MM.1S (cell line): Measurements from ENCODE around the gene TMEM45B.

ENCODE experiments used
- EZH2 ChIP-seq: fragments of 300-600 bp; sonication (generic); optimal IDR thresholded peaks from 2 replicates; pipeline ENCODE3; 2017; ENCODE audit warnings: low read depth, mild to moderate bottlenecking, antibody characterized with exemption, low read length, mixed read lengths
- EZH2phosphoT487 ChIP-seq: fragments of 300-600 bp; sonication (generic); IDR thresholded peaks from 2 replicates; pipeline ENCODE4 v1.6.1; 2018; ENCODE audit warnings: antibody characterized with exemption, low read length
- TF ChIP-seq, protein P1 (sequence below): fragments of 300-600 bp; sonication (generic); IDR thresholded peaks from 2 replicates; pipeline ENCODE4 v1.5.1; 2016; ENCODE audit warnings: antibody characterized with exemption, low read length, mixed read lengths

DNA sequence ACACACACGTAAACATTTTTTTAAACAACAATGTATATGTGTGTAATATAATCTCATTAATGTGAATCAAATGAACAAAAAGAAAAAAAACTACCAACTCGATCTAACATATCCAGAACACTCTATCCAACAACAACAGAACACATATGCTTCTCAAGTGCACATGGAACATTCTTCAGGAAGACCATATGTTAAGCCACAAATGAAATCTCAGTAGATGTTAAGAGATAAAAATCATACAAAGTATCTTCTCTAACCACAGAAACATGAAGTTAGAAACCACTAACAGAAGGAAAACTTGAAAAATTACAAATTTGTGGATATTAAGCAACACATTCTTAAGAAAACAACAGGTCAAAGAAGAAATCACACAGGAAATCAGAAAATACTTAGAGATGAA is 25.5 kb upstream of the TMEM45B start:
- TF ChIP-seq, protein P1, sequence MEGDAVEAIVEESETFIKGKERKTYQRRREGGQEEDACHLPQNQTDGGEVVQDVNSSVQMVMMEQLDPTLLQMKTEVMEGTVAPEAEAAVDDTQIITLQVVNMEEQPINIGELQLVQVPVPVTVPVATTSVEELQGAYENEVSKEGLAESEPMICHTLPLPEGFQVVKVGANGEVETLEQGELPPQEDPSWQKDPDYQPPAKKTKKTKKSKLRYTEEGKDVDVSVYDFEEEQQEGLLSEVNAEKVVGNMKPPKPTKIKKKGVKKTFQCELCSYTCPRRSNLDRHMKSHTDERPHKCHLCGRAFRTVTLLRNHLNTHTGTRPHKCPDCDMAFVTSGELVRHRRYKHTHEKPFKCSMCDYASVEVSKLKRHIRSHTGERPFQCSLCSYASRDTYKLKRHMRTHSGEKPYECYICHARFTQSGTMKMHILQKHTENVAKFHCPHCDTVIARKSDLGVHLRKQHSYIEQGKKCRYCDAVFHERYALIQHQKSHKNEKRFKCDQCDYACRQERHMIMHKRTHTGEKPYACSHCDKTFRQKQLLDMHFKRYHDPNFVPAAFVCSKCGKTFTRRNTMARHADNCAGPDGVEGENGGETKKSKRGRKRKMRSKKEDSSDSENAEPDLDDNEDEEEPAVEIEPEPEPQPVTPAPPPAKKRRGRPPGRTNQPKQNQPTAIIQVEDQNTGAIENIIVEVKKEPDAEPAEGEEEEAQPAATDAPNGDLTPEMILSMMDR = no peak
- TF ChIP-seq EZH2 = no peak
- TF ChIP-seq EZH2phosphoT487 = no peak
